NCI-H187 treated with DMSO at 0.1 percent for 48 hours (cell line): Measurements from ENCODE around the gene HS6ST1.

Experiments used
- DNase-seq: peaks from one replicate; lab custom pipeline; 2025; lab: John Stamatoyannopoulos, UW

The HS6ST1 gene

GRCh38 chr2:128348701-128349100, 30.0 kb upstream of the HS6ST1 start:
- DNase-seq: no peak

DNA sequence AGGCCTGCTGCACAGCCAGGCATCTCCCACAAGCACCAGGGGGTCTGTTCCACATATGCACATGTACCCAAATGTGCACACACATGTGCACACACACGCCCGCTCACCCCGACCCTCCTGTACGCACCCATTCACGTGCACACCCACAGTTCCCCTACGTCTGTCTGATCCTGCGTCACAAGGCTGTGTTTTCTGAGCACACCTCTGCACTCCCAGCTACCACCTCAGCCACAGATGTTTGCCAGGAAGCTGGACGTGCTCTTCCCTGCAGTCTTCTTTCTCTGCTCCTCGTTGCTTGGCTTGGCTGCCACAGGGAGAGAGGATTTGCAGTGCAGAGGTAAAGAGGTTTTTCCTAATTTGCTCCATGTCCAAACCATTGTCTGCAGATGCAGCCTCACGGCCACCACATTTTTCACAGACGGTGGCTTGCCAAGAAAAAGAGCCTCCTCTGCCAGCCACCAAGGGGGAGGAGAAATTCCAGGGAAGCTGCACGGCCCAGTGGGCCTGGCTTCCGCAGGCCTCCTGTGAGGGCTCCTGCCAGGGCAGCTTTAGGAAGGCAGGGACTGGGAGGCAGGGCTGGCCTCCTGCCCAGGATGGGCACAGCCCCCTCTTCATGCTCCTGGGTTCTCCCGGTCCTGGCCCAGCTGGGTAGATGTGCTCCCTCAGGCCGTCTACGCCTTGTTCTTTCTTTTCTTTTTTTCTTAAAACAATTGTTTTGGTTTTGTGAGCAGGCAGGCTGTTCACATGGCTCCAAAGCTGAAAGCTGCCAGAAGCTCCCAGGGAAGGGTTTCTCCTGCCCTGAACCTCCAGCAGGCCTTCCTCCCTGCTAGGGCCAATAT, 29.3 kb upstream of the HS6ST1 start:
- DNase-seq: no peak

- DNase-seq: no peak
These were observed 28.5 kb upstream of the HS6ST1 start for GRCh38 chr2:128347171-128347558.

DNA sequence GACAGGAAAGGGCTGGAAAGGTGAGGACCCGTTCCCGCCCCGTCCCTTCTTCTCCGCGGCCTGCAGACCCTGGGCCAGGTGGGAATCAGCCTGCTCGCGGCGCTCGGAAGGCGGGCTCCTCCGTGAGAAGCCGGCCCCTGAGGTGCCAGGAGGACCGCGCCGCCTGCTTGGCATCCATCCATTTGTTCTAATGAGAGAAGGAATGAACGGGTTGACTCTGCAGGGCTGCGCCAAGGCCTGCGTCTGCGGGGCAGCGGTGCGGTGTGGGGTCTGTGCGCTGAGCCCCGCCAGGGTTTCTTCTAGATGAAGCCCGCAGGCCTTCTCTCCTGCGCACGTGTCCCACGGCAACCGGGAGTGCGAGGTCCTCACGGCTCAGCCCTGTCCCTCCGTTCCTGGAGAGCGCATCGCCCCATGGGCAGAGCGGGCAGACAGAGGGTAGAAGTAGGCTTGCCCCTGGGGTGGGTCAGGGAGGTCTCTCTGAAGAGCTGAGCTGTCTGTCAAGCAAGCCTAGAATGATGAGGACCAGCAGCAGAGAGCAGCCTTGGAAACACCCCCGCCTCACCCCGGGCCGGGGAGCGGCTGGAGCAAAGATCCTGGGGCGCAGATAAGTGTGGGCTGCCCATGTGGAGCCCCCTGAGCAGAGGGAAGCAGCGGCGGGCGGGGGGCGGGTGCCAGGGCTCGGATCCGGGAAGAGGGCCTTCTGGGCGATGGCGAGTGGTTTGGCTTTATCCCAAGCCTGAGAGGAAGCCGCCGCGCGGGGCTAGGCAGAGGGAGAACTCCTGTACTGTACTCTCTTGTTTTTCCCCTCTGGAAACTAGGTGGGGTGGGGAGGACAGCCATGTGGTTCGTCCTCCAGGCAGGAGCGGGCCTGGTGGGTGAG, 27.9 kb upstream of the HS6ST1 start:
- no peak for DNase-seq

DNA sequence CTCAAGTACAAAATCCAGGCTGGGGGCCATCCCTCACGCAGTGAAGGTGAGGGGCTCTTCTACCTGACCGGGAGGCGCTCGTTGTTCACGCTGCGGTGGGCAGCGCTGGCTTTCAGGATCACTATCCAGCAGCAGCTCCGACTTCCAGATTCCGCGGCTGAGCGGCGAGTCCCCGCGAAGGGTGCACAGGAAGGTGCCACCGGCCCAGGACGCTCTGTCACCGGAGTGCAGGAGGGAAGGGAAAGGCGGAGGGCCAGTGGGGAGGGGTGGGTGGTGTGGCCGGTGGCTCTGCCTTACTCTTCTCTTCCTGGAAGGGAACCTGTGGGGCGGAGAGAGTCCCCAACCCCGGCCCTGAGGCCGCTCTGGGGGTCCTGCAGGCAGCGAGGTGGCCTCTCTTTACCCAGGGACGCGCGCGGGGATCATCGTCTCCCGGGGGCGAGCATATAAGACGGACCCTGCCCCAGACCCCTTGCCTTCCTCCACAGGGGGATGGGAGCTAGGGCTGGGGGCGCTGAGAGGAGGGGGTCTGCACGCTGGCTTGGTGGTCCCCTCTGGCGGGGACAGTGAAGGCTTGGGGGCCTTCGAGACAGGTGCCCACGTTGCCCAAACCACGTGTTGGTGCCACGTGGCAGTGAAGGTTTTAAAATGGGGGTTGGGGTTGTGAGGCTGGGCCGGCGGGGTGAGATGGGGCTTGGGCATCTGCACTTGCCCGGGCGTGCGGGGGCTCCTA, 26.9 kb upstream of the HS6ST1 start:
- DNase-seq: no peak

DNA sequence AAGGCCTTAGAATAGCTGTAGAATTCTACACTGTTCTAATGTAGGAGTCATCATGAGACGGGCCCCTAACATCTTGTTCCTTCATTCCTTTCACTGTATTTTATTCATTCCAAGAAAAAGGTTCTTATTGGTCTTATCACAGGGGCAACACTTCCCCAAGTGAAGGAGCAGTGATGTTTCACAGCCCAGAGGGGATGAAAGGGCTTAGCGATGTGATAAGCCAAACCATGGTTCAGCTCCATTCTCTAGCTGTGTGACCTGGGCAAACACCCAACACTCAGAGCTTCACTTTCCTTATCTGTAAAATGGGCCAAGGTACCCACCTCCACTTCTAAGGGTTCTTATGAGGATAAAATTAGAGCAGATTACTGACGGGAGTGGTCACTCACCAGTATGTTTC, 25.4 kb upstream of the HS6ST1 start:
- DNase-seq: no peak

GRCh38 chr2:128343459-128343858, 24.8 kb upstream of the HS6ST1 start:
- DNase-seq: no peak

GRCh38 chr2:128342550-128342949, 23.9 kb upstream of the HS6ST1 start:
- no peak for DNase-seq

DNA sequence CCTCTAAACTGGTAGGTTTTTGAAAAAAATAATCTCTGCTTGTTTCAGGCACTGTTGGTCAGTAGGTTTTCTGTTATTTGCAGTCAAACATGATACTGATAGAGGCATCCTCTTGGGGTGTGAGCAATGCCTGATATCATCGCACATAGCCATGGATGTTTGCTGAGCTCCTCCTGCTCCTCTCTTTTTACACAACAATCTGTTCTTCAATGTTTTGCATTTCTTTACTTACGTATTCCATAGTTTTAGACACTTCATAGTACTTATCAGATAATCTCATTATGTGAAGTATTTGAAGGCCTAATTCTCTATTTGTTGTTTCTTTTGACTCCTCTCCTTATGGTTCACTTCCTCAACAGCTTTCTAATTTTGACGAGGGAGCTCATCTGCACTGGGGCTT, 23.0 kb upstream of the HS6ST1 start:
- no peak for DNase-seq

- DNase-seq: no peak
These were observed 13.5 kb upstream of the HS6ST1 start for GRCh38 chr2:128332091-128332634.

- DNase-seq: no peak
These were observed 11.9 kb upstream of the HS6ST1 start for GRCh38 chr2:128330583-128330982.

- no peak for DNase-seq
These were observed 10.9 kb upstream of the HS6ST1 start for GRCh38 chr2:128329607-128330006.

GRCh38 chr2:128327180-128327964, 8.7 kb upstream of the HS6ST1 start:
- DNase-seq: no peak

GRCh38 chr2:128326346-128326745, 7.7 kb upstream of the HS6ST1 start:
- no peak for DNase-seq

- no peak for DNase-seq
These were observed 7.0 kb upstream of the HS6ST1 start for GRCh38 chr2:128325611-128326181.

GRCh38 chr2:128324897-128325410, 6.3 kb upstream of the HS6ST1 start:
- no peak for DNase-seq

- DNase-seq: no peak
These were observed 5.6 kb upstream of the HS6ST1 start for GRCh38 chr2:128324008-128324896.

GRCh38 chr2:128323555-128323931, 4.9 kb upstream of the HS6ST1 start:
- no peak for DNase-seq

DNA sequence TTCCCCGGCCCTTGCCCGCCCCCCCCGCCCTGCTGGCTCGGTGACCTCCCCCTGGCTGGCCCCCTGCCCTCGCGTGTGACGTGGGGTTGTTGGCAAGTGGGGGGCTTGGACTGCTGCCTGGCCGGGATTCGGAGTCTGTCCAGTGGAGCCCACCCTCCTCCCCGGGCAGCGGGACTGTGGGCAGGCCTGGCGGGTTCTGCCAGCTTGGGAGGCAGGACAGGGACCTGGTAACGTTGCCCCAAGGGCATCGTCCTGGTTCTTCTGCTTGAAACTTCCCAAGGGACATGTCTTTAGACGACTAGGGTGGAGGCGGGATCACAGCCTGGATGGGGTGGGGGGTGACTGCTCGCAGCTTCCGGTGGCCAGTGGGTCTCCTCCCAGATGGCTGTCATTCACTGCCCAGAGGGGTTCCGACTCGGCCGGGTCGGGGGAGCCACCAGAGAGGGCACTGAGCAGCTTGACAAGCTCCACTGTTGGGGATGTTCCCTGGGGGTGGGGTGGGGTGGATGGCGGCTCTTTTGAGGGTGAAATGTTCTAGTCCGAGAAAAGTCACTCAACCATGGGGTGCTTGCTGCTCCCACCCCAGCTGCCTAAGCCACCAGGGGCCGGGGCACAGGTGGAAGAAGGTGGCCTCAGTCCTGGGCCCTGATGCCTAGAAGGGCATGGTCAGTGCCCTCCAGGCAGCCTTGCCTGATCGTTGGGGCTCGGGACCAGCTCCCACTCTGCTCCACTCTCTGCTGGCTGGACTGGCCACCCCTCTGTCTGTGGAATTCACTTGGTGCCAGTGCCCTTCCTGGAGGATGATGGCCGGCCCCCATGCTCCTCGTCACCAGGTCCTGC, 4.3 kb upstream of the HS6ST1 start:
- no peak for DNase-seq
